ENCODE results near the gene UBAC1. TPM values are rescaled to one million over a fixed set of nuclear protein-coding genes. Genes with fewer than 3 reads are reported as not detected.
A peak's percentile ranks its signal among the peaks of the same experiment; 100 is the strongest.

Gene UBAC1
- total RNA-seq, 1 donor from 2014 or later = 57.9 TPM

GRCh38 chr9:135963938-135964337 is 2.8 kb upstream of the UBAC1 start:
- no peak for TF ChIP-seq POLR2A (IDR thresholded peaks at IDR 0.05)
- no peak for TF ChIP-seq POLR2AphosphoS5 (IDR thresholded peaks at IDR 0.05; ENCODE audit: insufficient read depth in 1 of 2, low read depth in 1 of 2)
- TF ChIP-seq CTCF (IDR thresholded peaks at IDR 0.05) = no peak
- intact Hi-C loops (cut with DNase I) = loop anchor here (2.0 kb wide), 1 partner anchor 155 kb away; the partner anchor contains the start of gene TMEM250

GRCh38 chr9:135963338-135963737 is 2.2 kb upstream of the UBAC1 start:
- TF ChIP-seq POLR2AphosphoS5 (IDR thresholded peaks at IDR 0.05; ENCODE audit: insufficient read depth in 1 of 2, low read depth in 1 of 2) (no peak), POLR2A (IDR thresholded peaks at IDR 0.05) (no peak), CTCF (IDR thresholded peaks at IDR 0.05) (no peak)
- Histone ChIP-seq H3K9me3 (no peaks in the 10 kb centered on the region), H3K27ac (no peak overlapping the region), H3K4me3 (no peak overlapping the region), H3K4me1 (peaks cover 33% of the 10 kb centered on the region), H3K36me3 (no peaks in the 10 kb centered on the region), H3K27me3 (no peaks in the 10 kb centered on the region)
- intact Hi-C loops (cut with DNase I) = no loop called here
- no peak for DNase-seq (ENCODE audit: extremely low spot score in 2 of 2)

More at GRCh38 chr9:135963938-135964337, 2.8 kb upstream of the UBAC1 start:
- no peak overlapping the region for H3K27ac ChIP-seq
- no peak for DNase-seq (ENCODE audit: extremely low spot score in 2 of 2)
- H3K36me3 ChIP-seq = no peaks in the 10 kb centered on the region
- H3K27me3 ChIP-seq = no peaks in the 10 kb centered on the region
- no peaks in the 10 kb centered on the region for H3K9me3 ChIP-seq
- peaks cover 27% of the 10 kb centered on the region for H3K4me1 ChIP-seq
- H3K4me3 ChIP-seq = no peak overlapping the region

GRCh38 chr9:135962696-135963307 is 1.6 kb upstream of the UBAC1 start:
- peaks cover 31% of the 10 kb centered on the region for H3K4me1 ChIP-seq
- TF ChIP-seq POLR2AphosphoS5 (IDR thresholded peaks at IDR 0.05; ENCODE audit: insufficient read depth in 1 of 2, low read depth in 1 of 2) (no peak), POLR2A (IDR thresholded peaks at IDR 0.05) (no peak), CTCF (IDR thresholded peaks at IDR 0.05) (no peak)
- intact Hi-C loops (cut with DNase I) = no loop called here
- H3K27ac ChIP-seq = no peak overlapping the region
- DNase-seq (ENCODE audit: extremely low spot score in 2 of 2) = no peak
- H3K36me3 ChIP-seq = no peaks in the 10 kb centered on the region
- H3K4me3 ChIP-seq = no peak overlapping the region
- no peaks in the 10 kb centered on the region for H3K9me3 ChIP-seq
- H3K27me3 ChIP-seq = no peaks in the 10 kb centered on the region

- TF ChIP-seq CTCF (IDR thresholded peaks at IDR 0.05) (no peak), POLR2A (IDR thresholded peaks at IDR 0.05) (no peak), POLR2AphosphoS5 (IDR thresholded peaks at IDR 0.05; ENCODE audit: insufficient read depth in 1 of 2, low read depth in 1 of 2) (no peak)
- H3K27me3 ChIP-seq = no peaks in the 10 kb centered on the region
- no peaks in the 10 kb centered on the region for H3K36me3 ChIP-seq
- H3K27ac ChIP-seq = no peak overlapping the region
- H3K9me3 ChIP-seq = no peaks in the 10 kb centered on the region
- H3K4me1 ChIP-seq = peaks cover 24% of the 10 kb centered on the region
- H3K4me3 ChIP-seq = peak overlapping the region; percentile 91 to 95
- intact Hi-C loops (cut with DNase I) = no loop called here
- DNase-seq (ENCODE audit: extremely low spot score in 2 of 2) = no peak
Observed at GRCh38 chr9:135961811-135962695, 880 bp upstream of the UBAC1 start.

All from vagina (tissue), 2 donors.